A673 (cell line): ENCODE results near the gene DIP2C.

ENCODE experiments used
- CTCF ChIP-seq: fragments of 300-800, 200-600 bp; sonication (generic); conservative IDR thresholded peaks from 2 replicates; pipeline ENCODE4 v1.5.1; 2017; ENCODE audit warnings: low read depth, mild to moderate bottlenecking, antibody characterized with exemption, low read length, moderate library complexity, mixed read lengths
- EZH2 ChIP-seq: fragments of 200-600 bp; sonication (generic); IDR thresholded peaks from 2 replicates; pipeline ENCODE4 v1.6.1; 2017; ENCODE audit warnings: borderline replicate concordance, low read depth, mild to moderate bottlenecking, mixed read lengths, antibody characterized with exemption, low read length; ENCODE audit not compliant: poor library complexity, severe bottlenecking

GRCh38 chr10:442209-442608 lies 247.3 kb downstream of the DIP2C start:
- TF ChIP-seq CTCF: no peak
- TF ChIP-seq EZH2: no peak
